ENCODE data around the gene SYNM.

Gene SYNM

GRCh38 chr15:99102332-99103235 lies 2.3 kb upstream of the SYNM start:
- no peak for TF ChIP-seq CTCF (IDR thresholded peaks at IDR 0.05; ENCODE audit: low read depth, low read length)
- DNase-seq (ENCODE audit: extremely low read depth, low read depth) = no peak

- no peak for TF ChIP-seq CTCF (IDR thresholded peaks at IDR 0.05; ENCODE audit: low read depth, low read length)
- no peak for DNase-seq (ENCODE audit: extremely low read depth, low read depth)
These were observed 1.6 kb upstream of the SYNM start for GRCh38 chr15:99103279-99103678.

GRCh38 chr15:99105514-99106341 lies 848 bp downstream of the SYNM start:
- no peak; the same call in 1 of the 2 replicates for TF ChIP-seq CTCF (IDR thresholded peaks at IDR 0.05; ENCODE audit: low read depth, low read length)
- no peak for DNase-seq (ENCODE audit: extremely low read depth, low read depth)

- DNase-seq (ENCODE audit: extremely low read depth, low read depth) = no peak
- TF ChIP-seq CTCF (IDR thresholded peaks at IDR 0.05; ENCODE audit: low read depth, low read length) = no peak
These were observed 1.7 kb downstream of the SYNM start for GRCh38 chr15:99106417-99107220.

- no peak for TF ChIP-seq CTCF (IDR thresholded peaks at IDR 0.05; ENCODE audit: low read depth, low read length)
- DNase-seq (ENCODE audit: extremely low read depth, low read depth) = no peak
These were observed 4.1 kb downstream of the SYNM start for GRCh38 chr15:99108993-99109392.

GRCh38 chr15:99109555-99110021 lies 4.7 kb downstream of the SYNM start:
- TF ChIP-seq CTCF (IDR thresholded peaks at IDR 0.05; ENCODE audit: low read depth, low read length) = no peak
- DNase-seq (ENCODE audit: extremely low read depth, low read depth) = no peak

All from AG09319 (cell line).